GM12878 (cell line): ENCODE measurements around the gene ANKS4B. TPM values are rescaled to one million over a fixed set of nuclear protein-coding genes. Genes with fewer than 3 reads are reported as not detected.

Source experiments
- CREM ChIP-seq: IDR thresholded peaks from 2 replicates; pipeline ENCODE4 v1.6.1; 2014; ENCODE audit warnings: antibody characterized with exemption, low read depth
- E4F1 ChIP-seq: fragments of 450-650 bp; IDR thresholded peaks from 2 replicates; pipeline ENCODE4 v1.6.1; 2018; ENCODE audit warnings: borderline replicate concordance, mild to moderate bottlenecking; ENCODE audit not compliant: partially characterized antibody
- ESRRA ChIP-seq: IDR thresholded peaks from 2 replicates; pipeline ENCODE4 v1.6.1; 2012; ENCODE audit warnings: mild to moderate bottlenecking, low read length, improper control_type of control experiment
- GATAD2B ChIP-seq: fragments of 450-650 bp; conservative IDR thresholded peaks from 2 replicates; pipeline ENCODE4 v1.6.1; 2017; ENCODE audit warnings: low read depth, mild to moderate bottlenecking, moderate library complexity
- HCFC1 ChIP-seq: fragments of 150-350 bp; IDR thresholded peaks from 2 replicates; pipeline ENCODE4 v1.6.1; 2014; ENCODE audit warnings: low read length
- HDAC2 ChIP-seq: fragments of 200-600 bp; sonication (generic); IDR thresholded peaks from 2 replicates; pipeline ENCODE4 v1.6.1; 2017
- IKZF1 ChIP-seq: fragments of 450-650 bp; conservative IDR thresholded peaks from 2 replicates; pipeline ENCODE4 v1.6.1; 2017; ENCODE audit warnings: antibody characterized with exemption, mild to moderate bottlenecking
- MLLT1 ChIP-seq: fragments of 450-650 bp; IDR thresholded peaks from 2 replicates; pipeline ENCODE4 v1.6.1; 2016; ENCODE audit warnings: mild to moderate bottlenecking
- RAD21 ChIP-seq: IDR thresholded peaks from 2 replicates; pipeline ENCODE4 v1.6.1; 2011; ENCODE audit warnings: mild to moderate bottlenecking, low read depth, low read length, moderate library complexity; ENCODE audit not compliant: insufficient read depth
- RFX5 ChIP-seq: IDR thresholded peaks from 2 replicates; pipeline ENCODE4 v1.6.1; 2011; ENCODE audit warnings: low read depth, low read length, improper control_type of control experiment
- RUNX3 ChIP-seq: IDR thresholded peaks from 2 replicates; pipeline ENCODE4 v1.6.1; 2012; ENCODE audit warnings: low read length, inconsistent platforms
- ZNF274 ChIP-seq: IDR thresholded peaks from one replicate; pipeline ENCODE4 v1.8.0; 2011; ENCODE audit not compliant: insufficient read length, insufficient read depth
- ZNF384 ChIP-seq: IDR thresholded peaks from 2 replicates; pipeline ENCODE4 v1.6.1; 2012; ENCODE audit warnings: low read depth, mild to moderate bottlenecking, low read length, improper control_type of control experiment, borderline replicate concordance
- polyA plus RNA-seq, 11 experiments: library from polyadenylated mRNA; depleted of rRNA in 4 of 11; unstranded in 6 of 11; stranded (reverse) in 5 of 11; fragments of >200 nt; fragmentation: Nextera tagmentation in 4 of 11; fragmentation: Illumina TruSeq in 1 of 11; extraction: Ambion mirVana in 4 of 11; extraction: Trizol in 1 of 11; gene quantifications; 1 replicate in 1 of 11; 2 replicates in 10 of 11; pipeline versions ENCODE4 v1.2.1 to v1.2.3, GENCODE V29; 2011 to 2016; ENCODE audit warnings: inconsistent platforms in 2 of 11, missing spikeins in 2 of 11, low read depth in 1 of 11
- total RNA-seq, 4 experiments: library from RNA; depleted of rRNA in 3 of 4; stranded (reverse); fragments of >200 nt in 3 of 4; fragmentation: Illumina TruSeq in 1 of 4; extraction: Trizol in 1 of 4; gene quantifications; 2 replicates each; pipeline versions ENCODE4 v1.2.1 to v1.2.3, GENCODE V29; 2013 to 2021
- TF ChIP-seq, protein P1 (sequence below): fragments of 450-650 bp; conservative IDR thresholded peaks from 2 replicates; pipeline ENCODE4 v1.6.1; 2017; ENCODE audit warnings: mild to moderate bottlenecking, moderate library complexity
- TF ChIP-seq, protein P2 (sequence below): fragments of 450-650 bp; IDR thresholded peaks from 2 replicates; pipeline ENCODE4 v1.6.1; 2017; ENCODE audit warnings: low read depth, mild to moderate bottlenecking, moderate library complexity
- TF ChIP-seq, protein P3 (sequence below): fragments of 450-650 bp; IDR thresholded peaks from 2 replicates; pipeline ENCODE4 v1.6.1; 2018; ENCODE audit warnings: mild to moderate bottlenecking, low read depth, moderate library complexity; ENCODE audit not compliant: partially characterized antibody

ANKS4B gene
- total and polyA plus RNA-seq, 10 of the 15 experiments (the other 5 are each of a cell fraction or from before 2014, with no cell fraction given), result 0.01 to 0.11 (median 0.05) TPM; not detected in 6

DNA sequence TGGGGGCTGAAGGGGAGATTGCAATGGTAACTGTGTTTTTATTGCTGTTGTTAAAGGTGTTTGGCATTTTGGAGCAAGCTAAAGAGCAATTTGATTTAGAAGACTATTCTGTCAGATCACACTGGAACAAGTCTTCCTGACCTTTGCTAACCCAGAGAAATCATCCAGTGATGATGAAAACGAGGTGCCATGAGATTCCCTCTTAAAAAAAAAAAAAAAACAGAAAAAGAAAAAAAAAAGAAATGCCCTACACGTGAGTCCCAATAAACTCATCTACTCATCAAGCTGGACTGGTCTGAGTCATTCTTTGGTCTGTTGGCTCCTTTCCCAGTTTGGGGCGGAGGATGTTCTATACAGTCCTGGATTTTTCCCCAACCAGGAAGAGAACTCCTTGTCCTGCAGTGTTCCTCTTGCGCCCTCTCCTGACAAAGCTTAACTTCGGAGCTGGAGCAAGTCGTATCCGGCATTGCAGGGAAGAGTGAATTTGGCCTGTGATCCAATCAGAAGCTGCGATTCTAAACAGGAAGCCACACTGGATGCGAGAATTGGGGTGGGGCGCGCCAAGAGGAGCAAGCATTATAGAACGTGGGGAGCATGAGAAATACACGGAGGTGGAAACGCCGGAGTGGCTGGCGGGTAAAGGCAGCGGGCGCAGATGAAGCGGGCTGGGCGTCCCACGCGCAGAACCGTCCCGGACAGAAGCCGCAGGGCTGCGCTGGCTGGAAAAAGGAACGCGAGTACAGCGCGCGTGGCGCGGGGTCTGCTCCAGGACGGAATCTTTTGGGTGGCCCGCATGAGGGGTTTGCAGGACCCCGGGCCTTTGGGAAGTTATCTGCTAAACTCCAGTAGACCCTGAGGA lies 67.0 kb downstream of the ANKS4B start (continued):
- TF ChIP-seq RFX5 (no peak), MLLT1 (peak; percentile 44; the same call in 1 of the 2 replicates), HDAC2 (0 out of 2 replicates have a peak, but pooled peaks have one; percentile 41), ESRRA (no peak), GATAD2B (peak; percentile 58; the same call in 1 of the 2 replicates), RAD21 (peak; percentile 86), IKZF1 (peak; percentile 93), CREM (0 out of 2 replicates have a peak, but pooled peaks have one; percentile 45), ZNF274 (no peak), E4F1 (peak; percentile 57), ZNF384 (peak; percentile 80), RUNX3 (no peak), HCFC1 (no peak)
- TF ChIP-seq, protein P1, sequence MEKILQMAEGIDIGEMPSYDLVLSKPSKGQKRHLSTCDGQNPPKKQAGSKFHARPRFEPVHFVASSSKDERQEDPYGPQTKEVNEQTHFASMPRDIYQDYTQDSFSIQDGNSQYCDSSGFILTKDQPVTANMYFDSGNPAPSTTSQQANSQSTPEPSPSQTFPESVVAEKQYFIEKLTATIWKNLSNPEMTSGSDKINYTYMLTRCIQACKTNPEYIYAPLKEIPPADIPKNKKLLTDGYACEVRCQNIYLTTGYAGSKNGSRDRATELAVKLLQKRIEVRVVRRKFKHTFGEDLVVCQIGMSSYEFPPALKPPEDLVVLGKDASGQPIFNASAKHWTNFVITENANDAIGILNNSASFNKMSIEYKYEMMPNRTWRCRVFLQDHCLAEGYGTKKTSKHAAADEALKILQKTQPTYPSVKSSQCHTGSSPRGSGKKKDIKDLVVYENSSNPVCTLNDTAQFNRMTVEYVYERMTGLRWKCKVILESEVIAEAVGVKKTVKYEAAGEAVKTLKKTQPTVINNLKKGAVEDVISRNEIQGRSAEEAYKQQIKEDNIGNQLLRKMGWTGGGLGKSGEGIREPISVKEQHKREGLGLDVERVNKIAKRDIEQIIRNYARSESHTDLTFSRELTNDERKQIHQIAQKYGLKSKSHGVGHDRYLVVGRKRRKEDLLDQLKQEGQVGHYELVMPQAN, result peak; percentile 76; the same call in 1 of the 2 replicates
- TF ChIP-seq, protein P2, sequence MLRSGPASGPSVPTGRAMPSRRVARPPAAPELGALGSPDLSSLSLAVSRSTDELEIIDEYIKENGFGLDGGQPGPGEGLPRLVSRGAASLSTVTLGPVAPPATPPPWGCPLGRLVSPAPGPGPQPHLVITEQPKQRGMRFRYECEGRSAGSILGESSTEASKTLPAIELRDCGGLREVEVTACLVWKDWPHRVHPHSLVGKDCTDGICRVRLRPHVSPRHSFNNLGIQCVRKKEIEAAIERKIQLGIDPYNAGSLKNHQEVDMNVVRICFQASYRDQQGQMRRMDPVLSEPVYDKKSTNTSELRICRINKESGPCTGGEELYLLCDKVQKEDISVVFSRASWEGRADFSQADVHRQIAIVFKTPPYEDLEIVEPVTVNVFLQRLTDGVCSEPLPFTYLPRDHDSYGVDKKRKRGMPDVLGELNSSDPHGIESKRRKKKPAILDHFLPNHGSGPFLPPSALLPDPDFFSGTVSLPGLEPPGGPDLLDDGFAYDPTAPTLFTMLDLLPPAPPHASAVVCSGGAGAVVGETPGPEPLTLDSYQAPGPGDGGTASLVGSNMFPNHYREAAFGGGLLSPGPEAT, result peak; percentile 89
- TF ChIP-seq, protein P3, sequence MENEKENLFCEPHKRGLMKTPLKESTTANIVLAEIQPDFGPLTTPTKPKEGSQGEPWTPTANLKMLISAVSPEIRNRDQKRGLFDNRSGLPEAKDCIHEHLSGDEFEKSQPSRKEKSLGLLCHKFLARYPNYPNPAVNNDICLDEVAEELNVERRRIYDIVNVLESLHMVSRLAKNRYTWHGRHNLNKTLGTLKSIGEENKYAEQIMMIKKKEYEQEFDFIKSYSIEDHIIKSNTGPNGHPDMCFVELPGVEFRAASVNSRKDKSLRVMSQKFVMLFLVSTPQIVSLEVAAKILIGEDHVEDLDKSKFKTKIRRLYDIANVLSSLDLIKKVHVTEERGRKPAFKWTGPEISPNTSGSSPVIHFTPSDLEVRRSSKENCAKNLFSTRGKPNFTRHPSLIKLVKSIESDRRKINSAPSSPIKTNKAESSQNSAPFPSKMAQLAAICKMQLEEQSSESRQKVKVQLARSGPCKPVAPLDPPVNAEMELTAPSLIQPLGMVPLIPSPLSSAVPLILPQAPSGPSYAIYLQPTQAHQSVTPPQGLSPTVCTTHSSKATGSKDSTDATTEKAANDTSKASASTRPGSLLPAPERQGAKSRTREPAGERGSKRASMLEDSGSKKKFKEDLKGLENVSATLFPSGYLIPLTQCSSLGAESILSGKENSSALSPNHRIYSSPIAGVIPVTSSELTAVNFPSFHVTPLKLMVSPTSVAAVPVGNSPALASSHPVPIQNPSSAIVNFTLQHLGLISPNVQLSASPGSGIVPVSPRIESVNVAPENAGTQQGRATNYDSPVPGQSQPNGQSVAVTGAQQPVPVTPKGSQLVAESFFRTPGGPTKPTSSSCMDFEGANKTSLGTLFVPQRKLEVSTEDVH, result peak; percentile 38
